Measurements from ENCODE around the gene SSH2. TPM values are rescaled to one million over a fixed set of nuclear protein-coding genes. Genes with fewer than 3 reads are reported as not detected.

SSH2 gene
- total RNA-seq, 1 experiment from 2014 or later = 14.6 TPM

DNA sequence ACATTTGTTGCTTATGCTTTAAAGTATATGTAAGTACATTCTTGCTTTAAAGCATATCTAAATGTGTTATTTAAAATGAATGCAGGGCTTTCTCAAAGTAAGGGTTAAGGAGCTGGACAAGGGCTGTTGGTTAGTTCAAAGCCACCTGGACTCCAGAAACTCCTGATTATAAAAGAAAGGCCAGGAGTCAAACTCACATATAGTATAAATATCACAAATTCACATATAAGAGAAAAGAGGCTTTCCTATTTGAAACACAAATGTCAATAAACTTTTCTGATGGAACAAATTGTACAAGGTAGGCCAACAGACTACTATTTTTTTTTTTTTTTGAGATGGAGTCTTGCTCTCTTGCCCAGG lies 222.8 kb downstream of the SSH2 start:
- Histone ChIP-seq H3K14ac (ENCODE audit: insufficient read depth, low read length) (no peak overlapping the region), H3K27ac (ENCODE audit: insufficient read length, low read depth, low read length) (no peak overlapping the region), H2AK5ac (ENCODE audit: insufficient read length, low read length) (no peak overlapping the region)

More for the DNA sequence above, 222.8 kb downstream of the SSH2 start:
- TF ChIP-seq, protein P1, sequence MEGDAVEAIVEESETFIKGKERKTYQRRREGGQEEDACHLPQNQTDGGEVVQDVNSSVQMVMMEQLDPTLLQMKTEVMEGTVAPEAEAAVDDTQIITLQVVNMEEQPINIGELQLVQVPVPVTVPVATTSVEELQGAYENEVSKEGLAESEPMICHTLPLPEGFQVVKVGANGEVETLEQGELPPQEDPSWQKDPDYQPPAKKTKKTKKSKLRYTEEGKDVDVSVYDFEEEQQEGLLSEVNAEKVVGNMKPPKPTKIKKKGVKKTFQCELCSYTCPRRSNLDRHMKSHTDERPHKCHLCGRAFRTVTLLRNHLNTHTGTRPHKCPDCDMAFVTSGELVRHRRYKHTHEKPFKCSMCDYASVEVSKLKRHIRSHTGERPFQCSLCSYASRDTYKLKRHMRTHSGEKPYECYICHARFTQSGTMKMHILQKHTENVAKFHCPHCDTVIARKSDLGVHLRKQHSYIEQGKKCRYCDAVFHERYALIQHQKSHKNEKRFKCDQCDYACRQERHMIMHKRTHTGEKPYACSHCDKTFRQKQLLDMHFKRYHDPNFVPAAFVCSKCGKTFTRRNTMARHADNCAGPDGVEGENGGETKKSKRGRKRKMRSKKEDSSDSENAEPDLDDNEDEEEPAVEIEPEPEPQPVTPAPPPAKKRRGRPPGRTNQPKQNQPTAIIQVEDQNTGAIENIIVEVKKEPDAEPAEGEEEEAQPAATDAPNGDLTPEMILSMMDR (conservative IDR thresholded peaks at IDR 0.05) = no peak
- H4K91ac ChIP-seq (ENCODE audit: insufficient read length, low read depth, low read length) = no peak overlapping the region
- H2AFZ ChIP-seq (ENCODE audit: low read length) = no peak overlapping the region
- no peak overlapping the region for H2BK15ac ChIP-seq (ENCODE audit: low read depth, low read length)
- no peak overlapping the region for H4K8ac ChIP-seq (replicated peaks; ENCODE audit: insufficient read length, low read depth, low read length)
- no peaks in the 10 kb centered on the region for H3K79me2 ChIP-seq (ENCODE audit: insufficient read depth, low read length)
- H3K4me1 Mint-ChIP-seq = peaks cover 7 to 14% of the 10 kb centered on the region in 2 experiments
- no peaks in the 10 kb centered on the region for H3K9me3 Mint-ChIP-seq
- H3K27me3 Mint-ChIP-seq (ENCODE audit: low read depth) = no peaks in the 10 kb centered on the region
- H2BK5ac ChIP-seq (ENCODE audit: insufficient read length, low read length) = no peak overlapping the region
- no peak overlapping the region for H3K4me3 Mint-ChIP-seq
- no peak overlapping the region for H4K5ac ChIP-seq (ENCODE audit: insufficient read length, low read depth, low read length)
- H2BK120ac ChIP-seq (ENCODE audit: low read depth, low read length, poor library complexity, severe bottlenecking) = no peak overlapping the region
- H3K9ac ChIP-seq (ENCODE audit: extremely low read depth, insufficient read length, low read length) = no peak overlapping the region
- H3K56ac ChIP-seq (ENCODE audit: insufficient read length, low read depth, low read length) = no peak overlapping the region
- H3K18ac ChIP-seq (ENCODE audit: insufficient read length, low read depth, low read length) = no peak overlapping the region
- no peak overlapping the region for H3K4me2 ChIP-seq (ENCODE audit: insufficient read depth, insufficient read length, low read length)
- H3K4ac ChIP-seq (ENCODE audit: low read depth, low read length) = no peak overlapping the region
- no peaks in the 10 kb centered on the region for H3K79me1 ChIP-seq (ENCODE audit: insufficient read depth, low read depth, low read length, poor library complexity, severe bottlenecking)
- no peak overlapping the region for H2BK12ac ChIP-seq (ENCODE audit: insufficient read length, low read depth, low read length)
- H2BK20ac ChIP-seq (ENCODE audit: low read depth, low read length, poor library complexity, severe bottlenecking) = no peak overlapping the region
- H3K36me3 Mint-ChIP-seq (ENCODE audit: insufficient read depth in 1 of 3, low read depth in 3 of 3) = peaks cover 0 to 6% (median 0%) of the 10 kb centered on the region in 3 experiments; a peak in 2 of 7 replicates
- no peak for DNase-seq
- H3T11ph ChIP-seq (ENCODE audit: low read length) = no peak overlapping the region
- H3K27me3 ChIP-seq (ENCODE audit: insufficient read depth, low read length) = no peaks in the 10 kb centered on the region
- no peak overlapping the region for H3K27ac Mint-ChIP-seq
- no peaks in the 10 kb centered on the region for H3K9me3 ChIP-seq (ENCODE audit: control insufficient read depth, low read depth, low read length)
- no peaks in the 10 kb centered on the region for H3K23me2 ChIP-seq (ENCODE audit: insufficient read length, low read depth, low read length, poor library complexity, severe bottlenecking)
- H4K20me1 ChIP-seq (ENCODE audit: control insufficient read depth, insufficient read depth, insufficient read length) = no peaks in the 10 kb centered on the region
- no peak overlapping the region for H3K23ac ChIP-seq (ENCODE audit: insufficient read length, low read depth, low read length)
- H3K4me1 ChIP-seq (ENCODE audit: insufficient read depth, low read length) = no peaks in the 10 kb centered on the region; the same call in 1 of the 2 replicates

All from H9 (cell line).